SK-N-MC (cell line): ENCODE measurements around the gene TUBB2A.

Experiments
- EZH2 ChIP-seq: fragments of 200-600 bp; sonication (generic); IDR thresholded peaks from one replicate; pipeline ENCODE4 v1.6.1; 2017; ENCODE audit warnings: antibody characterized with exemption
- FOXP2 ChIP-seq: optimal IDR thresholded peaks from 2 replicates; pipeline ENCODE3; 2011; ENCODE audit warnings: mild to moderate bottlenecking, moderate library complexity; ENCODE audit not compliant: insufficient read depth; ENCODE audit errors: extremely low read length, control extremely low read depth
- POLR2AphosphoS5 ChIP-seq: IDR thresholded peaks from 2 replicates; pipeline ENCODE4 v1.6.1; 2012; ENCODE audit warnings: mild to moderate bottlenecking, low read depth, low read length, borderline replicate concordance

- TF ChIP-seq POLR2AphosphoS5 = no peak
- TF ChIP-seq EZH2 = no peak
- TF ChIP-seq FOXP2 = no peak
Observed at GRCh38 chr6:3137057-3137777, 20.1 kb downstream of the TUBB2A start.
